Esophagus muscularis mucosa (tissue), 3 donors: Measurements from ENCODE around the gene DLGAP4.

Source experiments
- POLR2AphosphoS5 ChIP-seq, 2 donors: sonication (generic); formaldehyde crosslinking; IDR thresholded peaks; one replicate each; pipeline ENCODE4 v1.6.1; 2017; ENCODE audit warnings: antibody characterized with exemption in 2 of 2
- TF ChIP-seq, protein P1 (sequence below), 3 experiments: fragments of 200-600 bp in 2 of 3; fragments of 450-650 bp in 1 of 3; sonication (generic) in 2 of 3; IDR thresholded peaks; one replicate each; pipeline ENCODE4 v1.5.1; 2017 to 2019; ENCODE audit warnings: antibody characterized with exemption in 3 of 3, mild to moderate bottlenecking in 2 of 3, moderate library complexity in 1 of 3

GRCh38 chr20:36372666-36373065, 66.5 kb downstream of the DLGAP4 start:
- TF ChIP-seq, protein P1, sequence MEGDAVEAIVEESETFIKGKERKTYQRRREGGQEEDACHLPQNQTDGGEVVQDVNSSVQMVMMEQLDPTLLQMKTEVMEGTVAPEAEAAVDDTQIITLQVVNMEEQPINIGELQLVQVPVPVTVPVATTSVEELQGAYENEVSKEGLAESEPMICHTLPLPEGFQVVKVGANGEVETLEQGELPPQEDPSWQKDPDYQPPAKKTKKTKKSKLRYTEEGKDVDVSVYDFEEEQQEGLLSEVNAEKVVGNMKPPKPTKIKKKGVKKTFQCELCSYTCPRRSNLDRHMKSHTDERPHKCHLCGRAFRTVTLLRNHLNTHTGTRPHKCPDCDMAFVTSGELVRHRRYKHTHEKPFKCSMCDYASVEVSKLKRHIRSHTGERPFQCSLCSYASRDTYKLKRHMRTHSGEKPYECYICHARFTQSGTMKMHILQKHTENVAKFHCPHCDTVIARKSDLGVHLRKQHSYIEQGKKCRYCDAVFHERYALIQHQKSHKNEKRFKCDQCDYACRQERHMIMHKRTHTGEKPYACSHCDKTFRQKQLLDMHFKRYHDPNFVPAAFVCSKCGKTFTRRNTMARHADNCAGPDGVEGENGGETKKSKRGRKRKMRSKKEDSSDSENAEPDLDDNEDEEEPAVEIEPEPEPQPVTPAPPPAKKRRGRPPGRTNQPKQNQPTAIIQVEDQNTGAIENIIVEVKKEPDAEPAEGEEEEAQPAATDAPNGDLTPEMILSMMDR (IDR thresholded peaks at IDR 0.05) = no peak
- TF ChIP-seq POLR2AphosphoS5 (IDR thresholded peaks at IDR 0.05) = no peak
